Epidermal melanocyte (primary cell): ENCODE results near the gene DCAF4L1.

Experiments used
- DNase-seq: peaks from one replicate; pipeline ENCODE4 v3.0.0; 2011; ENCODE audit warnings: low spot score; ENCODE audit not compliant: insufficient read length

Gene DCAF4L1

DNA sequence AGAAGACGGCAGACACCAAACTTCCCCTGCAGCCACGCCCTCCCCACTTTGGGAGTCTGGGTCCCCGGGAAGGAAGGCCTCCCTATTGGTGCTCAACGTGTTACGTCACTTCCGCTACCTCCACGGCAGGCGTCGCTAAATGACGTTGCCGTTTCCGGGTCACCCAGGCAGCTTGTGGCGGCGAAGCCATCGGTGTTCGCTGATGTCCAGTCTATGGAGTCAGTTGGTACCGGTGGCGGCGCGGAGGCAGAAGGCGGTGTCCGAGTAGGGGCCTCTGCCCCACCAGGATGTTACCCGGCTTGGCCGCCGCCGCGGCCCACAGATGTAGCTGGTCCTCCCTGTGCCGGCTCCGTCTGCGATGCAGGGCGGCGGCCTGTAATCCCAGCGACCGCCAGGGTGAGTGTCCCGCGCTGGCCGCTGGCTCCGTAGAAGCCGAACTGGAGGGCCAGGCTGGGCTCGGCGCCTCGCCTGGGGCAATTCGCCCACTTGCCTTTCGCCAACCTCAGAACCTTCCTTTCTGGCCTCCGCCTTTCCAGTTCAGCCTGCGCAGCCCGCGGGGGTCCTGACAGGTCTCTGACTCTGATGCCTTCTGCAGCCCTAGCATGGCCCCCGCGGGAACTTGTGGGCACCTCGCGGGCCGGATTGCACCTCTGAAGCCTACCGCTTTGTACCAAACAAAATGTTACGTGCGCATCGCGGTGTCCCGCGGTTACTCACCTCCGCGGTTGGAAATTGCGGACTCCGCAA lies 9.0 kb downstream of the DCAF4L1 start, which contains the start of gene SLC30A9:
Gene SLC30A9 (plus strand): TSS at position 166 of the 747 bp plus-strand sequence. CDS start 122 bp downstream, at position 288.
- DNase-seq: peak; percentile 99

DNA sequence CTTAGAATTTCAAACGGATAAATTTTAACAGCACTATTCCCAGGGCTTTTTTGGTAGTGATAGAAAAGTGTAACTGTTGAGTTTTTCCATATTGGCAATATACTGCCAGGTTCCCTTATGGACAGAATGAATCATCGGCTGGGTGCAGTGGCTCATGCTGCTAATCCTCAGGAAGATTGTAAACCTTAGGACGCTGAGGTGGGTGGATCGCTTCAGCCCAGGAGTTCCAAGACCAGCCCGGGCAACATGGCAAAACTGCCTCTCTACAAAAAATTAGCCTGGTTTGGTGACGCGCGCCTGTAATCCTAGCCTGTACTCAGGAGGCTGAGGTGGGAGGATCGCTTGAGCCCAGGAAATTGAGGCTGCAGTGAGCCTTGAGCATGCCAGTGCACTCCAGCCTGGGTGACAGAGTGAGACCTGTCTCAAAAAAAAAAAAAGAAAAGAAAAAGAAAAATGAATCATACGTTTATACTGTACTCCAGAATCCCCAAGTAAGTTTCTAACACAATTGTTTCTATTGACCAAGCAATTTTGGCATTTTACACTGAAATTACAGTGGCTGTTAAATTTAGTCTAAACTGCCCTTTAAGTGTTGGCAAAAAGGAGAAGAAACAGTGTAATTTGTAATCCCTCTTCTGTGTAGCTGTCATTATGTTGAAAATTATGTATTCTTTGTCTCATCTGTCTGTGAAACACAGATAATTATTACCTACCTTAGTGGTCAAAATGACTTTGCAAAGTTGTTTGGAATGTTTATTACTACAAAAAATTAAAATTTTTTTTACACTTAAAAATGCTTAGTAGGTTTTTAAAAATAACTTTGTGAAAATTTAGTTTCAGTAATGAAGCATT lies 10.6 kb downstream of the DCAF4L1 start:
- no peak for DNase-seq

- DNase-seq: no peak
Measured at GRCh38 chr4:41992967-41993857, 11.7 kb downstream of the DCAF4L1 start.

DNA sequence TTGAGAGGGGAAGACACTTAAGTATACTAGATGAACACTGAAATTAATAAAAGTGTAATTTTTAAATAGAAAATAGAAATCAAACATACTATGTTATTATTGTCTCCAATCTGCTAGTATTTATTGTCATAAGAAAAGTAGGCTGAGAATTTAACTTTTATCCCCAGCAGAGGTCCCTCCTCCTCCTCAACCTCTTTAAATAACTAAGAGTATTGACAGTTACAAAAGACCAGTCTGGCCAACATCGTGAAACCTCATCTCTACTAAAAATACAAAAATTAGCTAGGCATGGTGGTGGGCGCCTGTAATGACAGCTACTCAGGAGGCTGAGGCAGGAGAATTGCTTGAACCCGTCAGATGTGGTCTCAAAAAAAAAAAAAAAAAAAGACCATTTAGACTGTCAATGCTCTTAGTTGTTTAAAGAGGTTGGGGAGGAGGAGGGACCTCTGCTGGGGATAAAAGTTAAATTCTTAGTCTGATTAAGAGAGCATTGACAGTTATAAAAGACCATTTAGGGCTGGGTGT lies 13.0 kb downstream of the DCAF4L1 start:
- DNase-seq: no peak

GRCh38 chr4:41998019-41998418 lies 16.5 kb downstream of the DCAF4L1 start:
- no peak for DNase-seq

DNA sequence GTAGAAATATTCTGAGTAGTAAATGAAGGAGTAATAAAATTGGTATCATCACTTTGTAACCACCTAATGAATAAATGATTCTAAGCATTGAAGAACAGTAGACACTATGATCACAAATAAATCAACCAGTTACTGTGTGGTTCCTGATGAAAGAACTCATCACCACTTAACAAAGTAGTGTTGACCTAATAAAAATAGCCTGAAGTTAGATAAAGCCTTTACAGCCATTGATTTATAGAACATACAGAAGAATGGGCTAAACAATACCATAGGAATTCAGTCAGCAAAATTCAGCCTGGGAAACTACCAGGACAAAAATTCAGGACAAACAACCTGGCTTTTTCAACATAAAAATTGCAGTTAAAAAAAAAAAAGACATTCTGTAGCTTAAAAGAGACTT lies 17.8 kb downstream of the DCAF4L1 start:
- no peak for DNase-seq

- DNase-seq: no peak
Measured at GRCh38 chr4:42008011-42008786, 26.6 kb downstream of the DCAF4L1 start.

- no peak for DNase-seq
Measured at GRCh38 chr4:42015438-42015837, 33.9 kb downstream of the DCAF4L1 start.

- no peak for DNase-seq
Measured at GRCh38 chr4:42018451-42018850, 36.9 kb downstream of the DCAF4L1 start.
